Type B pancreatic cell (in vitro differentiated cells): ENCODE measurements around the gene PPDPF. TPM values are rescaled to one million over a fixed set of nuclear protein-coding genes. Genes with fewer than 3 reads are reported as not detected.

Experiments used
- DNase-seq: peaks from one replicate; pipeline ENCODE4 v3.0.0; 2021; ENCODE audit warnings: mixed read lengths; ENCODE audit not compliant: unreplicated experiment; ENCODE audit errors: extremely low spot score
- H3K27ac Mint-ChIP-seq: 2 replicates; pipeline ENCODE4 v1.8.0; 2021; ENCODE audit warnings: mild to moderate bottlenecking, mixed read lengths
- H3K27me3 Mint-ChIP-seq: 2 replicates; pipeline ENCODE4 v1.8.0; 2021; ENCODE audit warnings: mixed read lengths
- H3K36me3 Mint-ChIP-seq: 2 replicates; pipeline ENCODE4 v1.8.0; 2021; ENCODE audit warnings: mixed read lengths
- H3K4me1 Mint-ChIP-seq: one replicate; pipeline ENCODE4 v1.8.0; 2021; ENCODE audit warnings: mixed read lengths; ENCODE audit not compliant: unreplicated experiment
- H3K4me3 Mint-ChIP-seq: 2 replicates; pipeline ENCODE4 v1.8.0; 2021; ENCODE audit warnings: mild to moderate bottlenecking, mixed read lengths
- H3K9me3 Mint-ChIP-seq: 2 replicates; pipeline ENCODE4 v1.8.0; 2021; ENCODE audit warnings: mixed read lengths
- total RNA-seq: library from RNA; stranded (reverse); gene quantifications from 2 replicates; pipeline ENCODE4 v1.2.1, GENCODE V29; 2021; ENCODE audit warnings: low replicate concordance
- TF ChIP-seq, protein P1 (sequence below): fragments of 200-600 bp; sonication (generic); conservative IDR thresholded peaks from 2 replicates; pipeline ENCODE4 v1.5.0; 2021; ENCODE audit warnings: antibody characterized with exemption, mild to moderate bottlenecking

Gene PPDPF
- total RNA-seq, 1 donor from 2014 or later = 280 TPM

DNA sequence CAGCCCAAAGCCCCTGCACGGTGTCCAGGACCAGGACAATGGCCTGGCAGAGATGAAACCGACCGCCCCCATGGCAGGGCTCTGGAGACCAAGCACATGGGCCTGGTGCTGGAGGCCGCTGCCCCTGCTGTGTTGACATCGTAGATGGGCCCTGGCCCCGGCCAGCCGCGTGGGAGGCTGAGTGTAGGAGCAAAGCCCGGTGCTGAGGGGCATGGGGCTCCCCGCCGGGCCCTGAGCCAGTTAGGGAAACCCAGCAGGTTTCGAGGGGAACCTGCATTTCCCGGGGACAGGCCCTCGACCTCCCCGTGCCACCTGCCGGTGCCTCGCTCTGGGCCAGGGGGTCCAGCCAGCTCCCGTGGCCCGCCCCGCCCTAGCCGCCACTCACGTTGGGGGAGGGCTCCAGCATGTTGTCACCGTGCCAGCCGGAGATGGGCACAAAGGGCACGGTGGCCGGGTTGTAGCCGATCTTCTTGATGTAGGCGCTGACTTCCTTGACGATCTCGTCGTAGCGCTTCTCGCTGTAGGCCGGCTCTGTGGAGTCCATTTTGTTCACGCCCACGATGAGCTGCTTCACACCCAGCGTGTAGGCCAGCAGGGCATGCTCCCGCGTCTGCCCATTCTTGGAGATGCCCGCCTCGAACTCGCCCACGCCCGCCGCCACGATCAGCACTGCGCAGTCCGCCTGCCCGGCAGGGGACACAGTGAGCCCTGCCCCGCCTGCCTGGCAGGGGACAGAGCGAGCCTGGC is 26.0 kb upstream of the PPDPF start:
- Mint-ChIP-seq H3K4me3 (no peak overlapping the region), H3K36me3 (no peaks in the 10 kb centered on the region), H3K9me3 (no peaks in the 10 kb centered on the region), H3K27ac (no peak overlapping the region), H3K4me1 (no peaks in the 10 kb centered on the region), H3K27me3 (peaks cover 16% of the 10 kb centered on the region)
- peak; percentile 69 for DNase-seq
- TF ChIP-seq, protein P1, sequence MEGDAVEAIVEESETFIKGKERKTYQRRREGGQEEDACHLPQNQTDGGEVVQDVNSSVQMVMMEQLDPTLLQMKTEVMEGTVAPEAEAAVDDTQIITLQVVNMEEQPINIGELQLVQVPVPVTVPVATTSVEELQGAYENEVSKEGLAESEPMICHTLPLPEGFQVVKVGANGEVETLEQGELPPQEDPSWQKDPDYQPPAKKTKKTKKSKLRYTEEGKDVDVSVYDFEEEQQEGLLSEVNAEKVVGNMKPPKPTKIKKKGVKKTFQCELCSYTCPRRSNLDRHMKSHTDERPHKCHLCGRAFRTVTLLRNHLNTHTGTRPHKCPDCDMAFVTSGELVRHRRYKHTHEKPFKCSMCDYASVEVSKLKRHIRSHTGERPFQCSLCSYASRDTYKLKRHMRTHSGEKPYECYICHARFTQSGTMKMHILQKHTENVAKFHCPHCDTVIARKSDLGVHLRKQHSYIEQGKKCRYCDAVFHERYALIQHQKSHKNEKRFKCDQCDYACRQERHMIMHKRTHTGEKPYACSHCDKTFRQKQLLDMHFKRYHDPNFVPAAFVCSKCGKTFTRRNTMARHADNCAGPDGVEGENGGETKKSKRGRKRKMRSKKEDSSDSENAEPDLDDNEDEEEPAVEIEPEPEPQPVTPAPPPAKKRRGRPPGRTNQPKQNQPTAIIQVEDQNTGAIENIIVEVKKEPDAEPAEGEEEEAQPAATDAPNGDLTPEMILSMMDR = no peak

GRCh38 chr20:63495167-63495720 is 25.3 kb upstream of the PPDPF start:
- Mint-ChIP-seq H3K36me3 (no peaks in the 10 kb centered on the region), H3K27ac (no peak overlapping the region), H3K4me1 (no peaks in the 10 kb centered on the region), H3K9me3 (no peaks in the 10 kb centered on the region), H3K27me3 (peaks cover 13% of the 10 kb centered on the region), H3K4me3 (no peak overlapping the region)
- TF ChIP-seq, protein P1 = no peak
- DNase-seq = no peak

DNA sequence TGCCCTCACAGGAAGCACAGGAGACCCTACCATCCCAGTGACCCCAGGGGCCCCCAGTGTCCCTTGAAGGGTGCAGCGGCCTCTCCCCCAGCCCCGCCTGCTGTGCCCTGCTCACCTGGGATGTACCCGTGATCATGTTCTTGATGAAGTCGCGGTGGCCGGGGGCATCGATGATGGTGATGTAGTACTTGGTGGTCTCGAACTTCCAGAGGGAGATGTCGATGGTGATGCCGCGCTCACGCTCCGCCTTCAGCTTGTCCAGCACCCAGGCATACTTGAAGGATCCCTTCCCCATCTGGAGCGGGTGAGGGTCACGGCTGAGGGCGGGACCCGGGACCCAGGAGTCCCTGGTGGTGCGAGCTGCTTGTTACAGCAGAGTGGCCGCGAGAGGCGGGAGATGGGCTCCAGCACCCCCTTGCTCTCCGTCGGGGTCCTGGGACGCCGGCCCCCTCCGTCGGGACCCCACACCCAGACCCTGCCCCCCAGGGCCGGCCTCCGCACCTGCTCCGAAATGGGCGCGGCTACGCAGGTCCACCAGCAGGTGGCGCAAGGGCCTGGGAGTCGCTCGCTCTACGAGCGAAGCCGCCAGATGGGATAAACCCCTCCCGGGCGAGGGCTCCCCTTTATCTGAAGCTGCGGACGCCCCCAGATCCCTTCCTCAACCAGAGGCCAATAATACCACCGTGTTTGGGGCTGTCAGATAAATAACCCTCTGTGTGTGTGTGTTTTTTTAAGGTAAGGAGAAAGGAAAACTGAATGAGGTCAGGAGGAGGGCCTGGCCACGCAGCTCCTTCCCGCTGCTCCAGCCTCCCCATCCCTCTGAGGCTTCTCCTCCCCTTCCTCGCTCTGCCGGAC is 24.6 kb upstream of the PPDPF start:
- Mint-ChIP-seq H3K9me3 (no peaks in the 10 kb centered on the region), H3K27me3 (peaks cover 16% of the 10 kb centered on the region), H3K4me1 (no peaks in the 10 kb centered on the region), H3K4me3 (peak overlapping the region; percentile 70), H3K36me3 (no peaks in the 10 kb centered on the region), H3K27ac (no peak overlapping the region)
- TF ChIP-seq, protein P1 = peak; percentile 99
- DNase-seq = peak; percentile 81

GRCh38 chr20:63496596-63497120 is 23.9 kb upstream of the PPDPF start:
- H3K4me1 Mint-ChIP-seq = no peaks in the 10 kb centered on the region
- TF ChIP-seq, protein P1 = no peak
- H3K27me3 Mint-ChIP-seq = peaks cover 20% of the 10 kb centered on the region
- H3K4me3 Mint-ChIP-seq = peak overlapping the region; percentile 70
- H3K27ac Mint-ChIP-seq = no peak overlapping the region
- H3K36me3 Mint-ChIP-seq = no peaks in the 10 kb centered on the region
- no peaks in the 10 kb centered on the region for H3K9me3 Mint-ChIP-seq
- DNase-seq = peak; percentile 69

DNA sequence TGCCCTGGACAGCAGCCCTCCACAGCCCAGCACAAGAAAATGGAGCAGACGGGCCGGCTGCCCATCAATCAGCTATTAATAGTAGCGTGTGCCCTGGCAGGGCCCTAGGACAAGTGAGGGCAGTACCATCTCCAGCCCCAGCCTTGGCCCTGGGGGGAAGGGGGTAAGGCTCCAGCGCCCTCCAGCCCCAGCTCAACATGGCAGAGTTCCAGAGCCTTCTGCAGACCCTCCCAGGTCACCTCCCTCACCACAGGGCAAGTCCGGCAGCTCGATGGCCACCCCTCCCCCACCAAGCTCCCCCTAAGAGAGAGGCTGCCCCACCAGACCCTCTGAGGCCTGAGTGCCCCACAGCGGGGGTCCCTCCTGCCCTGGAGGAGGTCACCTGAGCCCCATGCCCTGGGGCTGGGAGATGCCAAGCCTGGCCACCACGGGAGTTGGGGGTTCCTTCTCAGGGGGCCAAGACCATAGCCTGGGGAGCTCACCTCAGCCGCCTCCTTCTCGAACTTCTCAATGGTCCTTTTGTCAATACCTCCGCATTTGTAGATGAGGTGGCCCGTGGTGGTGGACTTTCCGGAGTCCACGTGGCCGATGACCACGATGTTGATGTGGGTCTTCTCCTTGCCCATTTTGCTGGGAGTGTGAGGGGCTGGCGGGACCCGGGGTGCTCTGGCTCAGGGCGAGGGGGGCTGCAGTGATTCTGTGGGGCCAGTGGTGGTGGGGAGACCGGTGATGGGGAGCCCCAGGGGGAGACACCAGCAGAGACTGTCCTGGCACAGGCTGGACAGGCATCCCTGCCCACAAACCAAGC is 23.2 kb upstream of the PPDPF start:
- no peaks in the 10 kb centered on the region for H3K4me1 Mint-ChIP-seq
- H3K27ac Mint-ChIP-seq = no peak overlapping the region
- no peaks in the 10 kb centered on the region for H3K9me3 Mint-ChIP-seq
- peak; percentile 67 for DNase-seq
- H3K36me3 Mint-ChIP-seq = no peaks in the 10 kb centered on the region
- TF ChIP-seq, protein P1 = no peak
- H3K27me3 Mint-ChIP-seq = peaks cover 20% of the 10 kb centered on the region
- no peak overlapping the region for H3K4me3 Mint-ChIP-seq
